Tibial artery (tissue), 4 donors: ENCODE measurements around the gene ATP1B2.

Experiments
- DNase-seq, 2 donors: peaks; one replicate each; pipeline ENCODE4 v3.0.0-alpha.2; 2019
- H3K27ac ChIP-seq, 2 donors: fragments of 200-600 bp; sonication (generic) in 1 of 2; 1 replicate in 1 of 2; 2 replicates in 1 of 2; pipeline ENCODE4 v1.5.1; 2018 to 2019; ENCODE audit warnings: mild to moderate bottlenecking in 1 of 2
- H3K27me3 ChIP-seq, 2 donors: fragments of 200-600 bp; sonication (generic) in 1 of 2; one replicate each; pipeline versions ENCODE4 v1.5.1 to v1.6.0; 2016 to 2019
- H3K36me3 ChIP-seq, 3 donors: fragments of 200-600 bp; sonication (generic) in 2 of 3; one replicate each; pipeline ENCODE4 v1.5.1; 2016 to 2019; ENCODE audit warnings: mild to moderate bottlenecking in 2 of 3
- H3K4me1 ChIP-seq, 4 donors: fragments of 200-600 bp; sonication (generic) in 2 of 4; 1 replicate in 3 of 4; 2 replicates in 1 of 4; pipeline ENCODE4 v1.5.1; 2016 to 2019
- H3K4me3 ChIP-seq, 2 donors: fragments of 200-600 bp; sonication (generic) in 1 of 2; 1 replicate in 1 of 2; 2 replicates in 1 of 2; pipeline ENCODE4 v1.5.1; 2018 to 2019; ENCODE audit warnings: mild to moderate bottlenecking in 2 of 2
- H3K9me3 ChIP-seq, 3 donors: fragments of 200-600 bp; sonication (generic) in 1 of 3; one replicate each; pipeline ENCODE4 v1.5.1; 2016 to 2019
- CTCF ChIP-seq, 2 experiments: fragments of 200-600 bp in 1 of 2; fragments of 450-650 bp in 1 of 2; IDR thresholded peaks; one replicate each; pipeline ENCODE4 v1.5.1; 2017 to 2019; ENCODE audit warnings: antibody characterized with exemption in 2 of 2, mild to moderate bottlenecking in 1 of 2, moderate library complexity in 1 of 2
- intact Hi-C: fragments of 100-400 bp; cut with DNase I; formaldehyde crosslinking; loops from one replicate; pipeline ENCODE4 v1.15.0; 2023; ENCODE audit warnings: low total_unique reads

Gene ATP1B2

GRCh38 chr17:7703584-7704479, 53.1 kb downstream of the ATP1B2 start:
- H3K27me3 ChIP-seq, result peaks cover 0 to 69% of the 10 kb centered on the region in 2 donors
- TF ChIP-seq CTCF (IDR thresholded peaks at IDR 0.05), result no peak
- intact Hi-C loops, result no loop called here
- H3K27ac ChIP-seq, result no peak overlapping the region
- no peak overlapping the region for H3K4me3 ChIP-seq
- peaks cover 19 to 29% (median 28%) of the 10 kb centered on the region in 3 donors for H3K36me3 ChIP-seq
- DNase-seq, result no peak
- H3K4me1 ChIP-seq, result peaks cover 0 to 18% (median 14%) of the 10 kb centered on the region in 4 donors
- no peaks in the 10 kb centered on the region for H3K9me3 ChIP-seq

- Histone ChIP-seq H3K36me3 (peaks cover 19 to 29% (median 28%) of the 10 kb centered on the region in 3 donors), H3K4me1 (peaks cover 0 to 18% (median 14%) of the 10 kb centered on the region in 4 donors), H3K4me3 (peak within 1 kb of the TSS; percentile 3 to 36), H3K9me3 (no peaks in the 10 kb centered on the region), H3K27me3 (peaks cover 0 to 78% of the 10 kb centered on the region in 2 donors), H3K27ac (no peak within 1 kb of the TSS)
- TF ChIP-seq CTCF (IDR thresholded peaks at IDR 0.05), result no peak
- intact Hi-C loops, result no loop called here
- DNase-seq, result no peak
Measured at GRCh38 chr17:7704601-7705268, 54.0 kb downstream of the ATP1B2 start, which contains the start of gene EFNB3. Gene EFNB3 (plus strand): TSS chr17:7705202. CDS start chr17:7705599, 397 bp downstream.

GRCh38 chr17:7705269-7706255, 54.8 kb downstream of the ATP1B2 start:
- no peak for DNase-seq
- peaks cover 0 to 18% (median 14%) of the 10 kb centered on the region in 4 donors for H3K4me1 ChIP-seq
- no peak for TF ChIP-seq CTCF (IDR thresholded peaks at IDR 0.05)
- intact Hi-C loops, result no loop called here
- H3K4me3 ChIP-seq, result peak overlapping the region; percentile 3 to 36
- H3K27ac ChIP-seq, result no peak overlapping the region
- peaks cover 19 to 26% (median 25%) of the 10 kb centered on the region in 3 donors for H3K36me3 ChIP-seq
- no peaks in the 10 kb centered on the region for H3K9me3 ChIP-seq
- peaks cover 0 to 86% of the 10 kb centered on the region in 2 donors for H3K27me3 ChIP-seq

GRCh38 chr17:7706631-7707354, 56.1 kb downstream of the ATP1B2 start:
- Histone ChIP-seq H3K27me3 (peaks cover 0 to 99% of the 10 kb centered on the region in 2 donors), H3K4me3 (no peak overlapping the region)

More at GRCh38 chr17:7706631-7707354, 56.1 kb downstream of the ATP1B2 start:
- H3K27ac ChIP-seq, result no peak overlapping the region
- no peak for TF ChIP-seq CTCF (IDR thresholded peaks at IDR 0.05)
- intact Hi-C loops, result no loop called here
- DNase-seq, result no peak
- peaks cover 0 to 18% (median 14%) of the 10 kb centered on the region in 4 donors for H3K4me1 ChIP-seq
- peaks cover 7 to 14% (median 13%) of the 10 kb centered on the region in 3 donors for H3K36me3 ChIP-seq
- H3K9me3 ChIP-seq, result no peaks in the 10 kb centered on the region
